Tibial artery (tissue), 4 donors: ENCODE data around the gene WDR62.
"Not testable (repeated sequence)": the region's sequence is repeated elsewhere in the genome, so short reads cannot be mapped to it uniquely, and the experiment has no call there.

Experiments
- DNase-seq, 2 donors: peaks; one replicate each; pipeline ENCODE4 v3.0.0-alpha.2; 2019
- H3K27ac ChIP-seq, 2 donors: fragments of 200-600 bp; sonication (generic) in 1 of 2; 1 replicate in 1 of 2; 2 replicates in 1 of 2; pipeline ENCODE4 v1.5.1; 2018 to 2019; ENCODE audit warnings: mild to moderate bottlenecking in 1 of 2
- H3K27me3 ChIP-seq, 2 donors: fragments of 200-600 bp; sonication (generic) in 1 of 2; one replicate each; pipeline versions ENCODE4 v1.5.1 to v1.6.0; 2016 to 2019
- H3K36me3 ChIP-seq, 3 donors: fragments of 200-600 bp; sonication (generic) in 2 of 3; one replicate each; pipeline ENCODE4 v1.5.1; 2016 to 2019; ENCODE audit warnings: mild to moderate bottlenecking in 2 of 3
- H3K4me1 ChIP-seq, 4 donors: fragments of 200-600 bp; sonication (generic) in 2 of 4; 1 replicate in 3 of 4; 2 replicates in 1 of 4; pipeline ENCODE4 v1.5.1; 2016 to 2019
- H3K4me3 ChIP-seq, 2 donors: fragments of 200-600 bp; sonication (generic) in 1 of 2; 1 replicate in 1 of 2; 2 replicates in 1 of 2; pipeline ENCODE4 v1.5.1; 2018 to 2019; ENCODE audit warnings: mild to moderate bottlenecking in 2 of 2
- H3K9me3 ChIP-seq, 3 donors: fragments of 200-600 bp; sonication (generic) in 1 of 3; one replicate each; pipeline ENCODE4 v1.5.1; 2016 to 2019
- intact Hi-C: fragments of 100-400 bp; cut with DNase I; formaldehyde crosslinking; loops from one replicate; pipeline ENCODE4 v1.15.0; 2023; ENCODE audit warnings: low total_unique reads
- TF ChIP-seq, protein P1 (sequence below), 2 experiments: fragments of 200-600 bp in 1 of 2; fragments of 450-650 bp in 1 of 2; IDR thresholded peaks; one replicate each; pipeline ENCODE4 v1.5.1; 2017 to 2019; ENCODE audit warnings: antibody characterized with exemption in 2 of 2, mild to moderate bottlenecking in 1 of 2, moderate library complexity in 1 of 2

The WDR62 gene

DNA sequence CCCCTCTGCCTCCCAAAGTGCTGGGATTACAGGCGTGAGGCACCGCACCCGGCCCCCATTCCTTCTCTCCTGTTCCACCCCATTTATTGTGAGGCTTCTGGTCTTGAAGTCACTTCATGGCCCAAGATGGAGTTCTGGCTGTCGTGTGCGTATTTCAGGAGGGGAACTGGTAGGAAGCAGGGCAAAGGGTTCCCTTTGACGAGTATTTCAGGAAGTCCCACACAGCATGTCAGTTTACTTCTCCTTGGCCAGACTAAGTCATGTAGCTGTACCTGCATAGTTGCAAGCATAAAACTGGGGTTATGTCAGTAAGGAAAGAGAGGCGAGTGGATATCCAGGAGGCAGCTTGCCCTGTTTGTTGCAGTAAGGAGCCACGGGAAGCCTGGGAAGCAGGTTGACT lies 10.1 kb downstream of the WDR62 start:
- Histone ChIP-seq H3K4me3 (no peak overlapping the region), H3K36me3 (no peaks in the 10 kb centered on the region), H3K27ac (no peak overlapping the region), H3K9me3 (no peaks in the 10 kb centered on the region), H3K4me1 (no peaks in the 10 kb centered on the region), H3K27me3 (no peaks in the 10 kb centered on the region)
- TF ChIP-seq, protein P1, sequence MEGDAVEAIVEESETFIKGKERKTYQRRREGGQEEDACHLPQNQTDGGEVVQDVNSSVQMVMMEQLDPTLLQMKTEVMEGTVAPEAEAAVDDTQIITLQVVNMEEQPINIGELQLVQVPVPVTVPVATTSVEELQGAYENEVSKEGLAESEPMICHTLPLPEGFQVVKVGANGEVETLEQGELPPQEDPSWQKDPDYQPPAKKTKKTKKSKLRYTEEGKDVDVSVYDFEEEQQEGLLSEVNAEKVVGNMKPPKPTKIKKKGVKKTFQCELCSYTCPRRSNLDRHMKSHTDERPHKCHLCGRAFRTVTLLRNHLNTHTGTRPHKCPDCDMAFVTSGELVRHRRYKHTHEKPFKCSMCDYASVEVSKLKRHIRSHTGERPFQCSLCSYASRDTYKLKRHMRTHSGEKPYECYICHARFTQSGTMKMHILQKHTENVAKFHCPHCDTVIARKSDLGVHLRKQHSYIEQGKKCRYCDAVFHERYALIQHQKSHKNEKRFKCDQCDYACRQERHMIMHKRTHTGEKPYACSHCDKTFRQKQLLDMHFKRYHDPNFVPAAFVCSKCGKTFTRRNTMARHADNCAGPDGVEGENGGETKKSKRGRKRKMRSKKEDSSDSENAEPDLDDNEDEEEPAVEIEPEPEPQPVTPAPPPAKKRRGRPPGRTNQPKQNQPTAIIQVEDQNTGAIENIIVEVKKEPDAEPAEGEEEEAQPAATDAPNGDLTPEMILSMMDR (IDR thresholded peaks at IDR 0.05): no peak
- DNase-seq: no peak
- intact Hi-C loops: no loop called here

DNA sequence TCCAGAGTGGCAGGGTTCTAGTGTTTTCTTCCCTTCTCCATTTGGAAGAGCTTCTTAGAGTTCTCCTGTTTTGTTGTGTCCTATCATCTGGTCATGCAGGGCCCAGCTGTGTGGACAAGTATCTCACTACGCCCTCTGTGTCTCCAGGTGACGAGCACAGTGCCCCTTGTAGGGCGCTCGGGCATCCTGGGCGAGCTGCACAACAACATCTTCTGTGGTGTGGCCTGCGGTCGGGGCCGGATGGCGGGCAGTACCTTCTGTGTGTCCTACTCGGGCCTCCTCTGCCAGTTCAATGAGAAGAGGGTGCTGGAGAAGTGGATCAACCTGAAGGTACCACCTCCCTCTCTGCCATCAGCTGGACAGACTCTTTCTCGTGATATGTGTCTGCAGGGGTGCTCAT lies 13.0 kb downstream of the WDR62 start:
- TF ChIP-seq, protein P1 (IDR thresholded peaks at IDR 0.05): no peak
- Histone ChIP-seq H3K4me3 (no peak overlapping the region), H3K36me3 (no peaks in the 10 kb centered on the region), H3K9me3 (no peaks in the 10 kb centered on the region), H3K27me3 (no peaks in the 10 kb centered on the region), H3K27ac (no peak overlapping the region), H3K4me1 (no peaks in the 10 kb centered on the region)
- intact Hi-C loops: no loop called here
- no peak for DNase-seq

DNA sequence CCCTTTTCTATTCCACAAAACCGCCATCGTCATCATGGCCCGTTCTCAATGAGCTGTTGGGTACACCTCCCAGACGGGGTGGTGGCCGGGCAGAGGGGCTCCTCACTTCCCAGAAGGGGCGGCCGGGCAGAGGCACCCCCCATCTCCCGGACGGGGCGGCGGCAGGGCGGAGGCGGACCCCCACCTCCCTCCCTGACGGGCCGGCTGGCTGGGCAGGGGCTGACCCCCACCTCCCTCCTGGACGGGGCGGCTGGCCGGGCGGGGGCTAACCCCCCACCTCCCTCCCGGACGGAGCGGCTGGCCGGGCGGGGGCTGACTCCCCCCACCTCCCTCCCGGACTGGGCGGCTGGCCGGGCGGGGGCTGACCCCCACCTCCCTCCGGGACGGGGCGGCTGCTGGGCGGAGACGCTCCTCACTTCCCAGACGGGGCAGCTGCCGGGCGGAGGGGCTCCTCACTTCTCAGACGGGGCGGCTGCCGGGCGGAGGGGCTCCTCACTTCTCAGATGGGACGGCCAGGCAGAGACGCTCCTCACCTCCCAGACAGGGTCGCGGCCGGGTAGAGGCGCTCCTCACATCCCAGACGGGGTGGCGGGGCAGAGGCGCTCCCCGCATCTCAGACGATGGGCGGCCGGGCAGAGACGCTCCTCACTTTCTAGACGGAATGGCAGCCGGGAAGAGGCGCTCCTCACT lies 14.3 kb downstream of the WDR62 start:
- H3K27ac ChIP-seq, H3K36me3 ChIP-seq, intact Hi-C loops, H3K4me3 ChIP-seq, DNase-seq, H3K4me1 ChIP-seq, H3K27me3 ChIP-seq, H3K9me3 ChIP-seq: not testable (repeated sequence)

DNA sequence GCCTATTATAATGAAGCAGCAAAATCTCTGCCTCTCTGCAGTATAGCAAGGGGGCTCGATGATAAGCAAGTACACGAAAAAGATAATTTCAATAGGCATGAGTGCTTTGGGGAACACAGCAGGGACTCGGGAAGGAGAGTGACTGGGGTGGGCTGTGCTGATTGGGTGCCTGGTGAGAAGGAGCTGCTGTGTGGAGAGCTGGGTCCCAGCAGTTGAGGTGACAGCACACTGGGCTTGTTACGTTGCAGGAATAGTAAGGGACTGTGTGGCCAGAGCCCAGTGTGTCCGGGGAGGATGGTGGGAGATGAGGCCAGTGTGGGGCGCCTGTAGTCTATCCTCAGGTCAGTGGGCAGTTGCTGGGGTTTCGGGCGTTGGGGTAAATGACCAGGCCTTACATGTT lies 17.4 kb downstream of the WDR62 start:
- Histone ChIP-seq H3K27ac (no peak overlapping the region), H3K4me1 (no peaks in the 10 kb centered on the region), H3K36me3 (no peaks in the 10 kb centered on the region), H3K4me3 (no peak overlapping the region), H3K27me3 (no peaks in the 10 kb centered on the region), H3K9me3 (no peaks in the 10 kb centered on the region)
- no peak for DNase-seq
- intact Hi-C loops: no loop called here
- TF ChIP-seq, protein P1 (IDR thresholded peaks at IDR 0.05): no peak

DNA sequence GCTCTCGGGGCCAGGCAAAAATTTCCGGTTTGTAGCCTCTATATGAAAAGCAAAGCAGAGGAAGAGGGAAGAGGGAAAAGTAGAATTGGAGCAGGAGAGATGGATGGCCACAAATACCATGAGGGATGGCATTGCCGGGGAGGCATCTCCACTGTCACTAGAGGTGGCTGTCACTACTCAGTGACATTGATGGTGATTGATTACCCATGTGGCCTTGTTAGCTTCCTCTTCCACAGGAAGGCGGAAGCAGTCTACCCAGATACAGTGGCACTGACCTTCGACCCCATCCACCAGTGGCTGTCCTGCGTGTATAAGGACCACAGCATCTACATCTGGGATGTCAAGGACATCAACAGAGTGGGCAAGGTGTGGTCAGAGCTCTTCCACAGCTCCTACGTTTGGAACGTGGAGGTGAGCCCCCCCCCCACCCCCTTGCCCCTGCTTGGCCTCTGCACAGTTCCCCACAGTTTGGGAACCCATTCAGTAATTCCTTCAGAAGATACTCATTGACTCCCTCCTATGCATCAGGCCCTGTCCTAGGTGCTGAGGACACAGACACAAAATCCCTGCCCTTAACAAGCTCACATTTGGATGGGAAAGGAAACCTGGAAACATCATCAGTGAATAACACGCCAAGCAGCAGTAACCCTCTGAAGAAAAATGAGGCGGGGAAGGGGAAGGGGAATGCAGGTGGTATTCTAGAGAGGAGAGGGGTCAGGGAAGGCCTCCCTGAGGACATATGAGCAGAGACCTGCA lies 18.6 kb downstream of the WDR62 start:
- Histone ChIP-seq H3K27ac (no peak overlapping the region), H3K9me3 (no peaks in the 10 kb centered on the region), H3K27me3 (no peaks in the 10 kb centered on the region), H3K36me3 (no peaks in the 10 kb centered on the region), H3K4me1 (no peaks in the 10 kb centered on the region), H3K4me3 (no peak overlapping the region)
- intact Hi-C loops: no loop called here
- no peak for DNase-seq
- TF ChIP-seq, protein P1 (IDR thresholded peaks at IDR 0.05): no peak

DNA sequence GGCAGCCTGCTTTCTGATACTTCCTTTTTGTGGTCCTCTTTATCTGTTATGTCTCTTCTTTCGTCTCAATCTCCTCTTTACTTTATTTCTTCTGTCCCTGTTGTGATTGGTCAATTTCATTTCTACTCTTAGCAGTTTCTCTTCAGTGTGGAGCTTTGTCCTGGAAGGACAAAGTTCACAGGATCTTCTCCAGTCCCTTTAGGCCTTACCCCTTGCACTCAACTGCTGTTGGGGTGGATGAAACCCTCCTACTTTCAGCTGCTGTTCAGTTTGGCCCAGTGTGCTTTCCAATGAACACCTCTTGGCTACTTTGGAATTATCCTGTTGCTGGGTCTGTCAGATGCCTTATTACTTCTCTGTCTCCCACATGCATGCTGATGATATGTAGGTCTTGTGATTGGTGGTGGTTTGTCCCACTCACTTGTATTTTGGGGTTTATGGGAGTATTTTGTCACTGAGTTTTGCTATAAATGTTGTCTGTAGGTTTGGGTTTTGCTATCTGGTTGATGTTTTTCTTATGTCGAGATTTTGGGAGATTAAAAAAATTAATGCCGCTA lies 24.8 kb downstream of the WDR62 start:
- Histone ChIP-seq H3K9me3 (no peaks in the 10 kb centered on the region), H3K27ac (no peak overlapping the region), H3K27me3 (no peaks in the 10 kb centered on the region), H3K4me3 (no peak overlapping the region), H3K4me1 (no peaks in the 10 kb centered on the region), H3K36me3 (no peaks in the 10 kb centered on the region)
- TF ChIP-seq, protein P1 (IDR thresholded peaks at IDR 0.05): no peak
- DNase-seq: no peak
- intact Hi-C loops: no loop called here
